GM18508 (cell line): ENCODE measurements around the gene AKAP6.
"Not testable (repeated sequence)": the region's sequence is repeated elsewhere in the genome, so short reads cannot be mapped to it uniquely, and the experiment has no call there.

Experiments
- ATAC-seq: cut with Tn5 transposase; IDR thresholded peaks from one replicate; pipeline ENCODE4 v1.9.1; 2021; ENCODE audit warnings: moderate number of reproducible peaks; ENCODE audit not compliant: insufficient read depth, unreplicated experiment

AKAP6 gene

GRCh38 chr14:32567543-32568384 is 238.7 kb downstream of the AKAP6 start:
- no peak for ATAC-seq

- no peak for ATAC-seq
Observed at GRCh38 chr14:32571551-32571950, 242.5 kb downstream of the AKAP6 start.

GRCh38 chr14:32571995-32572866 is 243.1 kb downstream of the AKAP6 start:
- ATAC-seq: peak; percentile 62

- no peak for ATAC-seq
Observed at GRCh38 chr14:32572867-32573150, 243.7 kb downstream of the AKAP6 start.

- no peak for ATAC-seq
Observed at GRCh38 chr14:32574269-32574668, 245.2 kb downstream of the AKAP6 start.

GRCh38 chr14:32576088-32576795 is 247.1 kb downstream of the AKAP6 start:
- no peak for ATAC-seq

- ATAC-seq: no peak
Observed at GRCh38 chr14:32576977-32577376, 247.9 kb downstream of the AKAP6 start.

GRCh38 chr14:32578181-32578580 is 249.1 kb downstream of the AKAP6 start:
- ATAC-seq: peak; percentile 78

- ATAC-seq: not testable (repeated sequence)
Observed at GRCh38 chr14:32583427-32583826, 254.3 kb downstream of the AKAP6 start.

- ATAC-seq: no peak
Observed at GRCh38 chr14:32584079-32584478, 255.0 kb downstream of the AKAP6 start.

- no peak for ATAC-seq
Observed at GRCh38 chr14:32587461-32587860, 258.4 kb downstream of the AKAP6 start.

- peak; percentile 55 for ATAC-seq
Observed at GRCh38 chr14:32588448-32589320, 259.6 kb downstream of the AKAP6 start.

GRCh38 chr14:32590157-32590556 is 261.1 kb downstream of the AKAP6 start:
- no peak for ATAC-seq

- ATAC-seq: no peak
Observed at GRCh38 chr14:32593290-32593942, 264.3 kb downstream of the AKAP6 start.

- ATAC-seq: no peak
Observed at GRCh38 chr14:32594766-32595165, 265.7 kb downstream of the AKAP6 start.

GRCh38 chr14:32595497-32595896 is 266.4 kb downstream of the AKAP6 start:
- no peak for ATAC-seq

GRCh38 chr14:32596390-32596789 is 267.3 kb downstream of the AKAP6 start:
- no peak for ATAC-seq

GRCh38 chr14:32597771-32598170 is 268.7 kb downstream of the AKAP6 start:
- no peak for ATAC-seq

- ATAC-seq: no peak
Observed at GRCh38 chr14:32601069-32601468, 272.0 kb downstream of the AKAP6 start.
